ENCODE measurements around the gene PGBD5. TPM values are rescaled to one million over a fixed set of nuclear protein-coding genes. Genes with fewer than 3 reads are reported as not detected.

Gene PGBD5
- total RNA-seq, 8 experiments from 2014 or later = 0.66 to 28.8 (median 12.3) TPM

GRCh38 chr1:230387876-230388275 lies 38.3 kb downstream of the PGBD5 start:
- in situ Hi-C loops (cut with MboI; ENCODE audit: low pct_unique_long_range_greater_than_20kb in 2 of 9, low sequenced_read_pairs in 9 of 9, unreplicated experiment in 9 of 9) = no loop called here
- no peak overlapping the region for H3K4me3 ChIP-seq
- WGBS, 10 experiments = 42 to 100% (median 92%) methylated on average over 2 to 9 of the region's 12 CpGs; no CpG with 5 or more reads in 3 of the 10 experiments
- H3K4me1 ChIP-seq (replicated peaks in 1 of 2) = peaks cover 0 to 6% of the 10 kb centered on the region in 2 donors
- no peak for ATAC-seq (replicated peaks in 6 of 8)
- no peak overlapping the region for H3K27ac ChIP-seq

GRCh38 chr1:230387296-230387695 lies 38.8 kb downstream of the PGBD5 start:
- 10 to 100% (median 88%) methylated on average over 1 to 2 of the region's 2 CpGs; no CpG with 5 or more reads in 4 of the 10 experiments for WGBS, 10 experiments
- in situ Hi-C loops (cut with MboI; ENCODE audit: low pct_unique_long_range_greater_than_20kb in 2 of 9, low sequenced_read_pairs in 9 of 9, unreplicated experiment in 9 of 9) = no loop called here
- peaks cover 0 to 6% of the 10 kb centered on the region in 2 donors for H3K4me1 ChIP-seq (replicated peaks in 1 of 2)
- H3K27ac ChIP-seq = no peak overlapping the region
- ATAC-seq (replicated peaks in 6 of 8) = no peak
- no peak overlapping the region for H3K4me3 ChIP-seq

- no peak for ATAC-seq (replicated peaks in 6 of 8)
- Histone ChIP-seq H3K4me3 (no peak overlapping the region), H3K27ac (no peak overlapping the region), H3K4me1 (replicated peaks in 1 of 2) (peaks cover 0 to 4% of the 10 kb centered on the region in 2 donors)
- in situ Hi-C loops (cut with MboI; ENCODE audit: low pct_unique_long_range_greater_than_20kb in 2 of 9, low sequenced_read_pairs in 9 of 9, unreplicated experiment in 9 of 9) = no loop called here
- 28 to 100% (median 83%) methylated on average over 1 to 6 of the region's 6 CpGs; no CpG with 5 or more reads in 1 of the 10 experiments for WGBS, 10 experiments
Measured at GRCh38 chr1:230386637-230387262, 39.4 kb downstream of the PGBD5 start.

GRCh38 chr1:230385930-230386329 lies 40.2 kb downstream of the PGBD5 start:
- no peak for ATAC-seq (replicated peaks in 6 of 8)
- in situ Hi-C loops (cut with MboI; ENCODE audit: low pct_unique_long_range_greater_than_20kb in 2 of 9, low sequenced_read_pairs in 9 of 9, unreplicated experiment in 9 of 9) = no loop called here
- H3K27ac ChIP-seq = no peak overlapping the region
- 20 to 100% (median 94%) methylated on average over 1 to 4 of the region's 4 CpGs; no CpG with 5 or more reads in 4 of the 10 experiments for WGBS, 10 experiments
- H3K4me1 ChIP-seq (replicated peaks in 1 of 2) = peaks cover 0 to 3% of the 10 kb centered on the region in 2 donors
- H3K4me3 ChIP-seq = no peak overlapping the region

GRCh38 chr1:230385158-230385450 lies 41.0 kb downstream of the PGBD5 start:
- H3K4me3 ChIP-seq = no peak overlapping the region
- 14 to 100% (median 87%) methylated on average over 2 of the region's 2 CpGs; no CpG with 5 or more reads in 2 of the 10 experiments for WGBS, 10 experiments
- no peak for ATAC-seq (replicated peaks in 6 of 8)
- H3K4me1 ChIP-seq (replicated peaks in 1 of 2) = peaks cover 0 to 3% of the 10 kb centered on the region in 2 donors
- in situ Hi-C loops (cut with MboI; ENCODE audit: low pct_unique_long_range_greater_than_20kb in 2 of 9, low sequenced_read_pairs in 9 of 9, unreplicated experiment in 9 of 9) = no loop called here
- H3K27ac ChIP-seq = no peak overlapping the region

GRCh38 chr1:230384380-230385157 lies 41.6 kb downstream of the PGBD5 start:
- WGBS, 10 experiments = 30 to 100% (median 83%) methylated on average over 2 to 16 of the region's 17 CpGs
- Histone ChIP-seq H3K27ac (no peak overlapping the region), H3K4me3 (no peak overlapping the region), H3K4me1 (replicated peaks in 1 of 2) (peaks cover 0 to 3% of the 10 kb centered on the region in 2 donors)
- in situ Hi-C loops (cut with MboI; ENCODE audit: low pct_unique_long_range_greater_than_20kb in 2 of 9, low sequenced_read_pairs in 9 of 9, unreplicated experiment in 9 of 9) = no loop called here
- no peak for ATAC-seq (replicated peaks in 6 of 8)

GRCh38 chr1:230383425-230383824 lies 42.7 kb downstream of the PGBD5 start:
- Histone ChIP-seq H3K4me1 (replicated peaks in 1 of 2) (peaks cover 0 to 3% of the 10 kb centered on the region in 2 donors), H3K4me3 (no peak overlapping the region), H3K27ac (no peak overlapping the region)
- no peak for ATAC-seq (replicated peaks in 6 of 8)
- in situ Hi-C loops (cut with MboI; ENCODE audit: low pct_unique_long_range_greater_than_20kb in 2 of 9, low sequenced_read_pairs in 9 of 9, unreplicated experiment in 9 of 9) = no loop called here
- 60 to 100% (median 79%) methylated on average over 2 to 5 of the region's 5 CpGs; no CpG with 5 or more reads in 2 of the 10 experiments for WGBS, 10 experiments

GRCh38 chr1:230382001-230382491 lies 44.1 kb downstream of the PGBD5 start:
- ATAC-seq (replicated peaks in 6 of 8) = peak in 7 of 8 experiments; percentile 43 to 92 (median 70)
- Histone ChIP-seq H3K4me3 (no peak overlapping the region), H3K4me1 (replicated peaks in 1 of 2) (peaks cover 0 to 3% of the 10 kb centered on the region in 2 donors), H3K27ac (no peak overlapping the region)
- in situ Hi-C loops (cut with MboI; ENCODE audit: low pct_unique_long_range_greater_than_20kb in 2 of 9, low sequenced_read_pairs in 9 of 9, unreplicated experiment in 9 of 9) = no loop called here
- 0 to 100% (median 41%) methylated on average over 1 to 7 of the region's 7 CpGs; no CpG with 5 or more reads in 1 of the 10 experiments for WGBS, 10 experiments

GRCh38 chr1:230381585-230381984 lies 44.5 kb downstream of the PGBD5 start:
- no peak overlapping the region for H3K4me3 ChIP-seq
- in situ Hi-C loops (cut with MboI; ENCODE audit: low pct_unique_long_range_greater_than_20kb in 2 of 9, low sequenced_read_pairs in 9 of 9, unreplicated experiment in 9 of 9) = no loop called here
- peak in 3 of 8 experiments; percentile 53 to 70 (median 60) for ATAC-seq (replicated peaks in 6 of 8)
- H3K4me1 ChIP-seq (replicated peaks in 1 of 2) = peaks cover 0 to 3% of the 10 kb centered on the region in 2 donors
- 0 to 73% (median 24%) methylated on average over 1 to 6 of the region's 6 CpGs; no CpG with 5 or more reads in 4 of the 10 experiments for WGBS, 10 experiments
- no peak overlapping the region for H3K27ac ChIP-seq

GRCh38 chr1:230381049-230381467 lies 45.1 kb downstream of the PGBD5 start:
- H3K4me3 ChIP-seq = no peak overlapping the region
- no peak overlapping the region for H3K27ac ChIP-seq
- H3K4me1 ChIP-seq (replicated peaks in 1 of 2) = peaks cover 0 to 4% of the 10 kb centered on the region in 2 donors
- 60 to 100% (median 87%) methylated on average over 1 to 4 of the region's 5 CpGs; no CpG with 5 or more reads in 3 of the 10 experiments for WGBS, 10 experiments
- in situ Hi-C loops (cut with MboI; ENCODE audit: low pct_unique_long_range_greater_than_20kb in 2 of 9, low sequenced_read_pairs in 9 of 9, unreplicated experiment in 9 of 9) = no loop called here
- ATAC-seq (replicated peaks in 6 of 8) = peak in 2 of 8 experiments; percentile 2 to 13

GRCh38 chr1:230379928-230380327 lies 46.2 kb downstream of the PGBD5 start:
- Histone ChIP-seq H3K4me3 (no peak overlapping the region), H3K27ac (no peak overlapping the region), H3K4me1 (replicated peaks in 1 of 2) (peaks cover 0 to 9% of the 10 kb centered on the region in 2 donors)
- ATAC-seq (replicated peaks in 6 of 8) = no peak
- in situ Hi-C loops (cut with MboI; ENCODE audit: low pct_unique_long_range_greater_than_20kb in 2 of 9, low sequenced_read_pairs in 9 of 9, unreplicated experiment in 9 of 9) = no loop called here
- WGBS, 10 experiments = 100% methylated on average over 1 of the region's 1 CpG; no CpG with 5 or more reads in 9 of the 10 experiments

- peaks cover 0 to 9% of the 10 kb centered on the region in 2 donors for H3K4me1 ChIP-seq (replicated peaks in 1 of 2)
- no peak overlapping the region for H3K27ac ChIP-seq
- no peak for ATAC-seq (replicated peaks in 6 of 8)
- in situ Hi-C loops (cut with MboI; ENCODE audit: low pct_unique_long_range_greater_than_20kb in 2 of 9, low sequenced_read_pairs in 9 of 9, unreplicated experiment in 9 of 9) = no loop called here
- H3K4me3 ChIP-seq = no peak overlapping the region
- WGBS, 10 experiments = 6 to 100% (median 99%) methylated on average over 1 to 3 of the region's 3 CpGs; no CpG with 5 or more reads in 4 of the 10 experiments
Measured at GRCh38 chr1:230379462-230379861, 46.7 kb downstream of the PGBD5 start.

- WGBS, 10 experiments = 0 to 100% (median 44%) methylated on average over 1 to 2 of the region's 2 CpGs; no CpG with 5 or more reads in 2 of the 10 experiments
- Histone ChIP-seq H3K4me1 (replicated peaks in 1 of 2) (peaks cover 0 to 9% of the 10 kb centered on the region in 2 donors), H3K27ac (no peak overlapping the region), H3K4me3 (no peak overlapping the region)
- in situ Hi-C loops (cut with MboI; ENCODE audit: low pct_unique_long_range_greater_than_20kb in 2 of 9, low sequenced_read_pairs in 9 of 9, unreplicated experiment in 9 of 9) = no loop called here
- no peak for ATAC-seq (replicated peaks in 6 of 8)
Measured at GRCh38 chr1:230377851-230378250, 48.3 kb downstream of the PGBD5 start.
